Upper lobe of right lung (tissue), 1 donor: Measurements from ENCODE around the gene ZNF830. TPM values are rescaled to one million over a fixed set of nuclear protein-coding genes. Genes with fewer than 3 reads are reported as not detected.
"Not testable (repeated sequence)": the region's sequence is repeated elsewhere in the genome, so short reads cannot be mapped to it uniquely, and the experiment has no call there.

Experiments used
- ATAC-seq: fragments of 200-7000 bp; cut with Tn5 transposase; one replicate; pipeline ENCODE4 v1.9.1; 2020; ENCODE audit warnings: mild to moderate bottlenecking, moderate library complexity
- DNase-seq: peaks from one replicate; pipeline ENCODE4 v3.0.0-alpha.2; 2020
- H3K27ac ChIP-seq: fragments of 200-600 bp; one replicate; pipeline ENCODE4 v1.8.0; 2022
- H3K27me3 ChIP-seq: fragments of 200-600 bp; one replicate; pipeline ENCODE4 v1.8.0; 2022; ENCODE audit warnings: mild to moderate bottlenecking
- H3K36me3 ChIP-seq: fragments of 200-600 bp; one replicate; pipeline ENCODE4 v1.8.0; 2022
- H3K4me1 ChIP-seq: fragments of 200-600 bp; one replicate; pipeline ENCODE4 v1.8.0; 2022
- H3K4me3 ChIP-seq: fragments of 200-600 bp; one replicate; pipeline ENCODE4 v1.8.0; 2022; ENCODE audit warnings: mild to moderate bottlenecking
- H3K9me3 ChIP-seq: fragments of 200-600 bp; one replicate; pipeline ENCODE4 v1.8.0; 2022
- CTCF ChIP-seq: fragments of 200-600 bp; IDR thresholded peaks from one replicate; pipeline ENCODE4 v1.8.0; 2022; ENCODE audit warnings: antibody characterized with exemption
- intact Hi-C: fragments of 100-400 bp; cut with DNase I; formaldehyde crosslinking; loops from one replicate; pipeline ENCODE4 v1.11.0; 2022
- total RNA-seq: library from RNA; stranded (reverse); fragmentation: NEBNext Ultra II Directional; extraction: Animal tissue kit (Norgen Biotek cat#: 25700); gene quantifications from one replicate; pipeline ENCODE4 v1.2.1, GENCODE V29; 2021
- donor health status: DM: no; HTN: yes; CAD: no; lungs with severe emphysema.

ZNF830 gene
- total RNA-seq, 1 donor from 2014 or later = 19.6 TPM

- H3K27ac ChIP-seq = no peak overlapping the region
- no peak for TF ChIP-seq CTCF
- H3K27me3 ChIP-seq = no peaks in the 10 kb centered on the region
- H3K4me3 ChIP-seq = no peak overlapping the region
- peaks cover 13% of the 10 kb centered on the region for H3K4me1 ChIP-seq
- no peaks in the 10 kb centered on the region for H3K9me3 ChIP-seq
- intact Hi-C loops = no loop called here
- ATAC-seq (no peak), DNase-seq (no peak)
- peaks cover 57% of the 10 kb centered on the region for H3K36me3 ChIP-seq
These were observed 35.3 kb downstream of the ZNF830 start for GRCh38 chr17:34996422-34997285.

DNA sequence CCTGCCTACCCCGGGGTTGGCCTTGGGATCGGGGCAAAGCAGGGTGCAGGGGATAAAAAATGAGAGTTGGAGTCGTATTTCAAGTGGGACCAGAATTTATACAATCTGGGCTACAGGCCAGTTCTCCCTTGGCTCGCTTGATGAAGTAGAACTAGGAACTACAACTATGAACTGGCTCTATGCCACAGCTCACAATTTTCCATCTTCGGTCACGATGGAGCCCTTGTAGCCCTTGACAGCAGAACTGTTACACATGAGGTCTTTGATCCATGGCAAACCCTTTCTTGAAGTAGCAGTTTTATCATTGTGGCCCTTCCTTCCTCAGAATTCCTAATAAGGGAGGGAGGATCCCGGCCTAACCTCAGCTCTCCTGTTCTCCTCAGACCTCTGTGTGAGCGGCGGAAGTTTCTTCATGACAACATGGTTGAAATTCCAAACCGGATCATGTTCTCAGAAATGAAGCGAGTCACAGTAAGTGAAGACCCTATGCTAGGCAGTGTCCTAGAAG, 36.1 kb downstream of the ZNF830 start:
- no peak for TF ChIP-seq CTCF

DNA sequence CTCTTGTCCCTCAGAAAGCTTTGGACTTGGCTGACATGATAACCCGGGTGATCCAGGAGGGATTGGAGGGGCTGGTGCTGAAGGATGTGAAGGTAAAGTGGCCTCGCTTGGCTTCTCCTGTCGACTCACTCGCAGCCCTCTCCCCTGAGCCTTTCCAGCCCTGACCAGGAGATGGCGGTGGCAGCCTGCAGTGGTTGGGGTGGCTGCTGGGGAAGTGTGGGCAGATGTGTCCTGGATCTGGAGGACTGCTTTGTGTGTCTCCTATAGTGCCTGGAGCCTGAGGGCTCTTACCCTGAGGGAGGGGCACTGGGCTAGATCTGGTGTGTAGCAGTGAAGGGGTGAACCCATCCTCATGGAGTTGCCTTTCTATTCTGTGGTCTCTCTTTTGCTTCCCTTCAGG, 36.9 kb downstream of the ZNF830 start:
- intact Hi-C loops = no loop called here
- Histone ChIP-seq H3K27me3 (no peaks in the 10 kb centered on the region), H3K27ac (peak overlapping the region; percentile 42), H3K36me3 (peaks cover 57% of the 10 kb centered on the region), H3K4me3 (no peak overlapping the region), H3K9me3 (no peaks in the 10 kb centered on the region), H3K4me1 (peaks cover 13% of the 10 kb centered on the region)
- peak; percentile 56 for TF ChIP-seq CTCF
- peak; percentile 89 for ATAC-seq
- DNase-seq = peak; percentile 77

More for the DNA sequence above, 36.1 kb downstream of the ZNF830 start:
- Histone ChIP-seq H3K9me3 (no peaks in the 10 kb centered on the region), H3K27ac (peak overlapping the region; percentile 42), H3K4me3 (no peak overlapping the region), H3K36me3 (peaks cover 57% of the 10 kb centered on the region), H3K4me1 (peaks cover 13% of the 10 kb centered on the region), H3K27me3 (no peaks in the 10 kb centered on the region)
- ATAC-seq = peak; percentile 41
- no peak for DNase-seq
- intact Hi-C loops = no loop called here

DNA sequence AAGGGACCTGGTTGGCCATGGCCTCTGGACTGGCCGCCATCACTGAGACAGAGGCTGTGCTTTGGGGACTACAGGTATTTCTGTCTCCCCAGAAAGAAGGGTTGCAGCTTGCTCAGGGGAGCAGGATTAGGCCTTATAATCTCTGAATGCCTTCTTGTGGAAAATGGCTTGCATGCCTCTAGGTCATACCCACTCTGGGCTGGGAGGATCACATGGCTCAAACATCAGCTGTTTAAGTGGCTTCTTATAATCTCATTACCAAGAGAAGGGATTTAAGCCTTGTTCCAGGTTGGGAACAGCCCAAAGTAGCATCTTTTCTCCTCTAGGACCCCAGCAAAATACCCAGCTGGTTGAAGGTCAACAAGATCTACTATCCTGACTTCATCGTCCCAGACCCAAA, 38.1 kb downstream of the ZNF830 start:
- Histone ChIP-seq H3K4me1 (peaks cover 13% of the 10 kb centered on the region), H3K27ac (no peak overlapping the region)

DNA sequence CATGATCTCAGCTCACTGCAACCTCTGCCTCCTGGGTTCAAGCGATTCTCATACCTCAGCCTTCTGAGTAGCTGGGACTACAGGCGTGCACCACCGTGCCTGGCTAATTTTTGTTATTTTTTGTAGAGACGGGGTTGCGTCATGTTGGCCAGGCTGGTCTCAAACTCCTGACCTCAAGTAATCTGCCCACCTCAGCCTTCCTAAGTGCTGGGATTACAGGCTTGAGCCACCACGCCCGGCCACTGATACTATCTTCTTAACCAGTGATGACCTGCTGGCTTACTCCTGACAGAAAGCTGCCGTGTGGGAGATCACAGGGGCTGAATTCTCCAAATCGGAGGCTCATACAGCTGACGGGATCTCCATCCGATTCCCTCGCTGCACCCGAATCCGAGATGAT, 39.6 kb downstream of the ZNF830 start:
- not testable (repeated sequence) for DNase-seq
- Histone ChIP-seq H3K4me1 (peaks cover 13% of the 10 kb centered on the region), H3K36me3 (peaks cover 49% of the 10 kb centered on the region)

More for the DNA sequence above, 38.1 kb downstream of the ZNF830 start:
- ATAC-seq = no peak
- intact Hi-C loops = no loop called here
- Histone ChIP-seq H3K9me3 (no peaks in the 10 kb centered on the region), H3K27me3 (no peaks in the 10 kb centered on the region), H3K36me3 (peaks cover 48% of the 10 kb centered on the region), H3K4me3 (no peak overlapping the region)
- DNase-seq = no peak
- TF ChIP-seq CTCF = no peak

GRCh38 chr17:35001549-35001948, 40.2 kb downstream of the ZNF830 start:
- Histone ChIP-seq H3K4me1 (peaks cover 13% of the 10 kb centered on the region), H3K9me3 (no peaks in the 10 kb centered on the region), H3K36me3 (peaks cover 49% of the 10 kb centered on the region), H3K4me3 (no peak overlapping the region), H3K27me3 (no peaks in the 10 kb centered on the region), H3K27ac (no peak overlapping the region)
- ATAC-seq (no peak), DNase-seq (no peak)
- TF ChIP-seq CTCF = no peak
- intact Hi-C loops = no loop called here

More for the DNA sequence above, 39.6 kb downstream of the ZNF830 start:
- H3K27ac ChIP-seq, H3K27me3 ChIP-seq, ATAC-seq, H3K4me3 ChIP-seq, intact Hi-C loops, H3K9me3 ChIP-seq: not testable (repeated sequence)
